Small intestine (tissue), 7 donors: ENCODE results near the gene JARID2. TPM values are rescaled to one million over a fixed set of nuclear protein-coding genes. Genes with fewer than 3 reads are reported as not detected.

Experiments used
- DNase-seq, 2 donors: peaks; one replicate each; pipeline versions ENCODE4 v3.0.0 to v3.0.0-alpha.2; 2013
- FAIRE-seq: peaks from 2 replicates; lab custom pipeline; 2012; peaks lifted over from hg19 to GRCh38; lab: Jason Lieb, UNC
- H3K27ac ChIP-seq, 3 donors: one replicate each; pipeline ENCODE4 v1.5.1; 2013; ENCODE audit warnings: low read length in 2 of 3, mild to moderate bottlenecking in 2 of 3, control low read depth in 1 of 3, inconsistent platforms in 1 of 3, low read depth in 1 of 3, moderate library complexity in 1 of 3
- H3K27me3 ChIP-seq, 3 donors: one replicate each; pipeline ENCODE4 v1.6.1; 2013; ENCODE audit warnings: low read length in 3 of 3, inconsistent platforms in 1 of 3; ENCODE audit not compliant: control insufficient read depth in 3 of 3, insufficient read depth in 3 of 3
- H3K36me3 ChIP-seq, 3 donors: one replicate each; pipeline ENCODE4 v1.6.1; 2013; ENCODE audit warnings: low read length in 3 of 3, inconsistent platforms in 1 of 3, low read depth in 1 of 3, mild to moderate bottlenecking in 1 of 3, moderate library complexity in 1 of 3; ENCODE audit not compliant: control insufficient read depth in 3 of 3, insufficient read depth in 2 of 3
- H3K4me1 ChIP-seq, 3 donors: one replicate each; pipeline ENCODE4 v1.6.1; 2013; ENCODE audit warnings: low read length in 2 of 3, inconsistent platforms in 1 of 3, low read depth in 1 of 3, mild to moderate bottlenecking in 1 of 3, moderate library complexity in 1 of 3; ENCODE audit not compliant: control insufficient read depth in 3 of 3, insufficient read depth in 2 of 3
- H3K4me3 ChIP-seq, 3 donors: one replicate each; pipeline ENCODE4 v1.5.1; 2013; ENCODE audit warnings: low read length in 3 of 3, control low read depth in 1 of 3, inconsistent platforms in 1 of 3, low read depth in 1 of 3, mild to moderate bottlenecking in 1 of 3, moderate library complexity in 1 of 3
- H3K9me3 ChIP-seq, 2 donors: one replicate each; pipeline ENCODE4 v1.6.1; 2013; ENCODE audit warnings: low read depth in 1 of 2, low read length in 1 of 2; ENCODE audit not compliant: control insufficient read depth in 2 of 2, insufficient read depth in 1 of 2
- WGBS, 3 donors: extraction: QIAGEN DNeasy Blood & Tissue Kit; methylation state at CpG; one replicate each; pipeline ENCODE4 v1.1.7; 2013; 5-methylcytosine and 5-hydroxymethylcytosine counted together
- polyA plus RNA-seq, 4 donors: library from polyadenylated mRNA; stranded (reverse) in 3 of 4; unstranded in 1 of 4; fragments of 200-250 nt in 3 of 4; fragments of 120-200 nt in 1 of 4; gene quantifications; one replicate each; pipeline versions ENCODE4 v1.2.1 to v1.2.3, GENCODE V29; 2013
- donor health status: healthy with polysubstance abuse.
- donor health status: control.
- donor health status: control.
- donor health status: Bipolar disorder and iron deficiency.
- donor health status: healthy.

Gene JARID2
- polyA plus RNA-seq, 4 donors, result 4.9 to 10.5 (median 6.7) TPM

- Histone ChIP-seq H3K9me3 (no peaks in the 10 kb centered on the region), H3K4me1 (peaks cover 0 to 3% (median 3%) of the 10 kb centered on the region in 3 donors), H3K36me3 (peaks cover 0 to 12% (median 3%) of the 10 kb centered on the region in 3 donors), H3K4me3 (no peak overlapping the region), H3K27me3 (no peaks in the 10 kb centered on the region), H3K27ac (no peak overlapping the region)
- 82 to 90% (median 85%) methylated on average over 4 of the region's 4 CpGs for WGBS, 3 donors
- no peak for FAIRE-seq
- DNase-seq, result no peak
Measured at GRCh38 chr6:15457121-15457650, 211.3 kb downstream of the JARID2 start.

GRCh38 chr6:15458021-15458459 is 212.2 kb downstream of the JARID2 start:
- H3K36me3 ChIP-seq, result peaks cover 0 to 12% (median 3%) of the 10 kb centered on the region in 3 donors
- H3K27ac ChIP-seq, result no peak overlapping the region
- no peak overlapping the region for H3K4me3 ChIP-seq
- peaks cover 0 to 7% (median 3%) of the 10 kb centered on the region in 3 donors for H3K4me1 ChIP-seq
- H3K9me3 ChIP-seq, result no peaks in the 10 kb centered on the region
- no peaks in the 10 kb centered on the region for H3K27me3 ChIP-seq
- no peak for DNase-seq
- WGBS, 3 donors, result 66 to 93% (median 82%) methylated on average over 14 of the region's 14 CpGs
- FAIRE-seq, result no peak

GRCh38 chr6:15460110-15460727 is 214.3 kb downstream of the JARID2 start:
- FAIRE-seq (no peak), DNase-seq (no peak)
- WGBS, 3 donors, result 86 to 93% (median 91%) methylated on average over 4 of the region's 4 CpGs

GRCh38 chr6:15461127-15461944 is 215.5 kb downstream of the JARID2 start:
- DNase-seq (peak in 1 of 2 donors; percentile 37), FAIRE-seq (no peak)
- 74 to 87% (median 82%) methylated on average over 6 of the region's 6 CpGs for WGBS, 3 donors
- H3K4me1 ChIP-seq, result peaks cover 0 to 7% (median 3%) of the 10 kb centered on the region in 3 donors
- H3K36me3 ChIP-seq, result peaks cover 0 to 2% (median 0%) of the 10 kb centered on the region in 3 donors
- no peaks in the 10 kb centered on the region for H3K9me3 ChIP-seq
- no peak overlapping the region for H3K27ac ChIP-seq
- H3K4me3 ChIP-seq, result no peak overlapping the region
- H3K27me3 ChIP-seq, result no peaks in the 10 kb centered on the region

More at GRCh38 chr6:15460110-15460727, 214.3 kb downstream of the JARID2 start:
- Histone ChIP-seq H3K9me3 (no peaks in the 10 kb centered on the region), H3K27ac (no peak overlapping the region), H3K4me3 (no peak overlapping the region), H3K27me3 (no peaks in the 10 kb centered on the region), H3K4me1 (peaks cover 0 to 7% (median 3%) of the 10 kb centered on the region in 3 donors), H3K36me3 (peaks cover 0 to 2% (median 0%) of the 10 kb centered on the region in 3 donors)

- no peaks in the 10 kb centered on the region for H3K27me3 ChIP-seq
- H3K27ac ChIP-seq, result no peak overlapping the region
- no peak overlapping the region for H3K4me3 ChIP-seq
- FAIRE-seq (no peak), DNase-seq (no peak)
- WGBS, 3 donors, result 56 to 72% (median 64%) methylated on average over 4 of the region's 4 CpGs
- H3K4me1 ChIP-seq, result peaks cover 0 to 7% (median 3%) of the 10 kb centered on the region in 3 donors
- peaks cover 0 to 2% (median 0%) of the 10 kb centered on the region in 3 donors for H3K36me3 ChIP-seq
- no peaks in the 10 kb centered on the region for H3K9me3 ChIP-seq
Measured at GRCh38 chr6:15462256-15462655, 216.4 kb downstream of the JARID2 start.

GRCh38 chr6:15462717-15463525 is 217.1 kb downstream of the JARID2 start:
- no peak overlapping the region for H3K4me3 ChIP-seq
- 51 to 57% (median 52%) methylated on average over 8 of the region's 8 CpGs for WGBS, 3 donors
- no peaks in the 10 kb centered on the region for H3K9me3 ChIP-seq
- DNase-seq, result no peak
- H3K27me3 ChIP-seq, result no peaks in the 10 kb centered on the region
- no peak overlapping the region for H3K27ac ChIP-seq
- H3K36me3 ChIP-seq, result peaks cover 0 to 2% (median 0%) of the 10 kb centered on the region in 3 donors
- no peak for FAIRE-seq
- peaks cover 0 to 5% (median 3%) of the 10 kb centered on the region in 3 donors for H3K4me1 ChIP-seq

GRCh38 chr6:15464211-15464725 is 218.4 kb downstream of the JARID2 start:
- Histone ChIP-seq H3K4me1 (peaks cover 0 to 5% (median 0%) of the 10 kb centered on the region in 3 donors), H3K9me3 (no peaks in the 10 kb centered on the region), H3K27ac (no peak overlapping the region), H3K4me3 (no peak overlapping the region), H3K36me3 (peaks cover 0 to 5% (median 4%) of the 10 kb centered on the region in 3 donors), H3K27me3 (no peaks in the 10 kb centered on the region)
- 76 to 83% (median 82%) methylated on average over 5 of the region's 5 CpGs for WGBS, 3 donors
- no peak for FAIRE-seq
- peak; percentile 24 to 40 for DNase-seq
